Bone marrow (tissue), 2 donors: Measurements from ENCODE around the gene PLAAT4.
A peak's percentile ranks its signal among the peaks of the same experiment; 100 is the strongest.
"Not testable (repeated sequence)": the region's sequence is repeated elsewhere in the genome, so short reads cannot be mapped to it uniquely, and the experiment has no call there.

Experiments
- DNase-seq, 2 donors: peaks; one replicate each; lab custom pipeline; 2025; lab: John Stamatoyannopoulos, UW

PLAAT4 gene

GRCh38 chr11:63572026-63572688, 35.5 kb downstream of the PLAAT4 start:
- no peak for DNase-seq

- DNase-seq, result peak in 1 of 2 donors; percentile 97
Observed at GRCh38 chr11:63573881-63574855, 37.6 kb downstream of the PLAAT4 start.

GRCh38 chr11:63574856-63575602, 38.4 kb downstream of the PLAAT4 start:
- no peak for DNase-seq

GRCh38 chr11:63578882-63579281, 42.3 kb downstream of the PLAAT4 start:
- DNase-seq, result not testable (repeated sequence)

GRCh38 chr11:63581224-63581623, 44.6 kb downstream of the PLAAT4 start:
- not testable (repeated sequence) for DNase-seq

- DNase-seq, result no peak
Observed at GRCh38 chr11:63583357-63583677, 46.7 kb downstream of the PLAAT4 start.

GRCh38 chr11:63586451-63587166, 50.0 kb downstream of the PLAAT4 start:
- DNase-seq, result no peak

- no peak for DNase-seq
Observed at GRCh38 chr11:63589000-63589399, 52.4 kb downstream of the PLAAT4 start.

GRCh38 chr11:63590024-63590788, 53.6 kb downstream of the PLAAT4 start:
- no peak for DNase-seq

GRCh38 chr11:63592975-63593395, 56.4 kb downstream of the PLAAT4 start:
- DNase-seq, result no peak

GRCh38 chr11:63595296-63595695, 58.7 kb downstream of the PLAAT4 start:
- no peak for DNase-seq
